ENCODE measurements around the gene B4GALT2.

Gene B4GALT2

GRCh38 chr1:43969746-43970466, 9.1 kb upstream of the B4GALT2 start, which contains the start of gene DPH2:
TSS of gene DPH2 (plus strand) at chr1:43970010. CDS start at chr1:43970176, 166 bp downstream.
- DNase-seq (ENCODE audit: low read depth, low spot score), result peak; percentile 92

- DNase-seq (ENCODE audit: low read depth, low spot score), result no peak
These were observed 8.5 kb upstream of the B4GALT2 start for GRCh38 chr1:43970502-43970901.

- no peak for DNase-seq (ENCODE audit: low read depth, low spot score)
These were observed 8.1 kb upstream of the B4GALT2 start for GRCh38 chr1:43970911-43971310.

- no peak for DNase-seq (ENCODE audit: low read depth, low spot score)
These were observed 7.6 kb upstream of the B4GALT2 start for GRCh38 chr1:43971336-43971980.

- no peak for DNase-seq (ENCODE audit: low read depth, low spot score)
These were observed 5.0 kb upstream of the B4GALT2 start for GRCh38 chr1:43973981-43974442.

GRCh38 chr1:43974443-43975248, 4.4 kb upstream of the B4GALT2 start, which contains the start of gene ATP6V0B:
TSS of gene ATP6V0B (plus strand) at chr1:43974960. CDS start at chr1:43975041, 81 bp downstream.
- peak; percentile 82 for DNase-seq (ENCODE audit: low read depth, low spot score)

- no peak for DNase-seq (ENCODE audit: low read depth, low spot score)
These were observed 3.6 kb upstream of the B4GALT2 start for GRCh38 chr1:43975249-43975961.

GRCh38 chr1:43976045-43976444, 3.0 kb upstream of the B4GALT2 start:
- DNase-seq (ENCODE audit: low read depth, low spot score), result no peak

GRCh38 chr1:43976890-43977289, 2.1 kb upstream of the B4GALT2 start:
- DNase-seq (ENCODE audit: low read depth, low spot score), result no peak

- no peak for DNase-seq (ENCODE audit: low read depth, low spot score)
These were observed 1.4 kb upstream of the B4GALT2 start for GRCh38 chr1:43977376-43978263.

GRCh38 chr1:43978264-43978550, 803 bp upstream of the B4GALT2 start:
- DNase-seq (ENCODE audit: low read depth, low spot score), result no peak

- no peak for DNase-seq (ENCODE audit: low read depth, low spot score)
These were observed 184 bp downstream of the B4GALT2 start for GRCh38 chr1:43979261-43979527.

GRCh38 chr1:43979528-43980254, 681 bp downstream of the B4GALT2 start:
- DNase-seq (ENCODE audit: low read depth, low spot score), result no peak

- DNase-seq (ENCODE audit: low read depth, low spot score), result no peak
These were observed 1.5 kb downstream of the B4GALT2 start for GRCh38 chr1:43980255-43981134.

GRCh38 chr1:43981135-43981491, 2.1 kb downstream of the B4GALT2 start:
- no peak for DNase-seq (ENCODE audit: low read depth, low spot score)

- no peak for DNase-seq (ENCODE audit: low read depth, low spot score)
These were observed 2.6 kb downstream of the B4GALT2 start for GRCh38 chr1:43981636-43982035.

- no peak for DNase-seq (ENCODE audit: low read depth, low spot score)
These were observed 3.2 kb downstream of the B4GALT2 start for GRCh38 chr1:43982241-43982640.

GRCh38 chr1:43982808-43983207, 3.8 kb downstream of the B4GALT2 start:
- no peak for DNase-seq (ENCODE audit: low read depth, low spot score)

- no peak for DNase-seq (ENCODE audit: low read depth, low spot score)
These were observed 4.4 kb downstream of the B4GALT2 start for GRCh38 chr1:43983253-43983899.
